Neural progenitor cell (in vitro differentiated cells): ENCODE measurements around the gene CNGA1. TPM values are rescaled to one million over a fixed set of nuclear protein-coding genes. Genes with fewer than 3 reads are reported as not detected.

Experiments used
- DNase-seq: peaks from one replicate; pipeline ENCODE4 v3.0.0-alpha.2; 2016; ENCODE audit warnings: low spot score
- H2AFZ ChIP-seq: fragments of 200-600 bp; sonication (generic); replicated peaks from 2 replicates; pipeline ENCODE4 v1.6.1; 2016; ENCODE audit warnings: antibody characterized with exemption
- H3F3A ChIP-seq: fragments of 200-600 bp; sonication (generic); 2 replicates; pipeline ENCODE4 v1.6.1; 2016; ENCODE audit warnings: antibody characterized with exemption, low read depth
- H3K27ac ChIP-seq: fragments of 200-600 bp; sonication (generic); 2 replicates; pipeline ENCODE4 v1.5.1; 2016; ENCODE audit warnings: mild to moderate bottlenecking
- H3K27me3 ChIP-seq: fragments of 200-600 bp; sonication (generic); 2 replicates; pipeline ENCODE4 v1.6.1; 2016; ENCODE audit warnings: mild to moderate bottlenecking, moderate library complexity
- H3K36me3 ChIP-seq: fragments of 200-600 bp; sonication (generic); 2 replicates; pipeline ENCODE4 v1.5.1; 2016
- H3K4me1 ChIP-seq: fragments of 200-600 bp; sonication (generic); 2 replicates; pipeline ENCODE4 v1.6.1; 2016; ENCODE audit warnings: mixed run types
- H3K4me2 ChIP-seq: fragments of 200-600 bp; sonication (generic); 2 replicates; pipeline ENCODE4 v1.6.1; 2016
- H3K4me3 ChIP-seq: fragments of 200-600 bp; sonication (generic); 2 replicates; pipeline ENCODE4 v1.5.1; 2016
- H3K79me2 ChIP-seq: fragments of 200-600 bp; sonication (generic); 2 replicates; pipeline ENCODE4 v1.6.1; 2016; ENCODE audit warnings: low read depth
- H3K9ac ChIP-seq: fragments of 200-600 bp; sonication (generic); 2 replicates; pipeline ENCODE4 v1.6.1; 2016
- H3K9me3 ChIP-seq: fragments of 200-600 bp; sonication (generic); 2 replicates; pipeline ENCODE4 v1.5.1; 2016; ENCODE audit warnings: low read depth
- H4K20me1 ChIP-seq: fragments of 200-600 bp; sonication (generic); 2 replicates; pipeline ENCODE4 v1.6.1; 2016; ENCODE audit warnings: low read depth
- H3K27ac Mint-ChIP-seq: 3 replicates; pipeline ENCODE4 v1.8.0; 2021; ENCODE audit warnings: mixed read lengths
- H3K27me3 Mint-ChIP-seq: 2 replicates; pipeline ENCODE4 v1.8.0; 2022; ENCODE audit warnings: low read depth, mild to moderate bottlenecking, inconsistent platforms, moderate library complexity, mixed read lengths; ENCODE audit not compliant: insufficient read depth
- H3K36me3 Mint-ChIP-seq: 3 replicates; pipeline ENCODE4 v1.8.0; 2021; ENCODE audit warnings: mixed read lengths
- H3K4me1 Mint-ChIP-seq: 3 replicates; pipeline ENCODE4 v1.8.0; 2021; ENCODE audit warnings: mixed read lengths
- H3K4me3 Mint-ChIP-seq: 3 replicates; pipeline ENCODE4 v1.8.0; 2021; ENCODE audit warnings: mild to moderate bottlenecking, moderate library complexity, mixed read lengths
- H3K9me3 Mint-ChIP-seq: 3 replicates; pipeline ENCODE4 v1.8.0; 2020; ENCODE audit warnings: mixed read lengths
- EZH2 ChIP-seq: fragments of 200-600 bp; sonication (generic); IDR thresholded peaks from 2 replicates; pipeline ENCODE4 v1.6.1; 2017; ENCODE audit warnings: antibody characterized with exemption, mild to moderate bottlenecking, moderate library complexity
- EZH2phosphoT487 ChIP-seq: fragments of 200-600 bp; sonication (generic); IDR thresholded peaks from 2 replicates; pipeline ENCODE4 v1.6.1; 2017; ENCODE audit warnings: antibody characterized with exemption
- total RNA-seq: library from RNA; depleted of rRNA; stranded (reverse); fragments of >200 nt; gene quantifications from 2 replicates; pipeline ENCODE4 v1.2.3, GENCODE V29; 2015; ENCODE audit warnings: low replicate concordance
- TF ChIP-seq, protein P1 (sequence below): fragments of 200-600 bp; sonication (generic); IDR thresholded peaks from 2 replicates; pipeline ENCODE4 v1.5.1; 2017; ENCODE audit warnings: antibody characterized with exemption, mild to moderate bottlenecking

Gene CNGA1
- total RNA-seq, 1 donor from 2014 or later, result 0.37 TPM

GRCh38 chr4:48022192-48022799 lies 5.8 kb upstream of the CNGA1 start:
- no peak overlapping the region for H3K4me2 ChIP-seq
- Mint-ChIP-seq H3K27ac (no peak overlapping the region), H3K9me3 (no peaks in the 10 kb centered on the region), H3K27me3 (peaks cover 17% of the 10 kb centered on the region), H3K4me1 (peaks cover 3% of the 10 kb centered on the region), H3K4me3 (no peak overlapping the region), H3K36me3 (no peaks in the 10 kb centered on the region)
- H3K27ac ChIP-seq, result no peak overlapping the region
- H3F3A ChIP-seq, result no peaks in the 10 kb centered on the region
- H3K79me2 ChIP-seq, result no peaks in the 10 kb centered on the region
- no peak overlapping the region for H2AFZ ChIP-seq
- DNase-seq, result no peak
- no peak for TF ChIP-seq EZH2
- no peak for TF ChIP-seq EZH2phosphoT487
- TF ChIP-seq, protein P1, sequence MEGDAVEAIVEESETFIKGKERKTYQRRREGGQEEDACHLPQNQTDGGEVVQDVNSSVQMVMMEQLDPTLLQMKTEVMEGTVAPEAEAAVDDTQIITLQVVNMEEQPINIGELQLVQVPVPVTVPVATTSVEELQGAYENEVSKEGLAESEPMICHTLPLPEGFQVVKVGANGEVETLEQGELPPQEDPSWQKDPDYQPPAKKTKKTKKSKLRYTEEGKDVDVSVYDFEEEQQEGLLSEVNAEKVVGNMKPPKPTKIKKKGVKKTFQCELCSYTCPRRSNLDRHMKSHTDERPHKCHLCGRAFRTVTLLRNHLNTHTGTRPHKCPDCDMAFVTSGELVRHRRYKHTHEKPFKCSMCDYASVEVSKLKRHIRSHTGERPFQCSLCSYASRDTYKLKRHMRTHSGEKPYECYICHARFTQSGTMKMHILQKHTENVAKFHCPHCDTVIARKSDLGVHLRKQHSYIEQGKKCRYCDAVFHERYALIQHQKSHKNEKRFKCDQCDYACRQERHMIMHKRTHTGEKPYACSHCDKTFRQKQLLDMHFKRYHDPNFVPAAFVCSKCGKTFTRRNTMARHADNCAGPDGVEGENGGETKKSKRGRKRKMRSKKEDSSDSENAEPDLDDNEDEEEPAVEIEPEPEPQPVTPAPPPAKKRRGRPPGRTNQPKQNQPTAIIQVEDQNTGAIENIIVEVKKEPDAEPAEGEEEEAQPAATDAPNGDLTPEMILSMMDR, result no peak
- no peaks in the 10 kb centered on the region for H3K36me3 ChIP-seq
- no peaks in the 10 kb centered on the region for H3K4me1 ChIP-seq
- no peaks in the 10 kb centered on the region for H3K9me3 ChIP-seq
- H3K4me3 ChIP-seq, result no peak overlapping the region
- H3K9ac ChIP-seq, result no peak overlapping the region
- no peaks in the 10 kb centered on the region for H4K20me1 ChIP-seq
- H3K27me3 ChIP-seq, result peaks cover 22% of the 10 kb centered on the region

DNA sequence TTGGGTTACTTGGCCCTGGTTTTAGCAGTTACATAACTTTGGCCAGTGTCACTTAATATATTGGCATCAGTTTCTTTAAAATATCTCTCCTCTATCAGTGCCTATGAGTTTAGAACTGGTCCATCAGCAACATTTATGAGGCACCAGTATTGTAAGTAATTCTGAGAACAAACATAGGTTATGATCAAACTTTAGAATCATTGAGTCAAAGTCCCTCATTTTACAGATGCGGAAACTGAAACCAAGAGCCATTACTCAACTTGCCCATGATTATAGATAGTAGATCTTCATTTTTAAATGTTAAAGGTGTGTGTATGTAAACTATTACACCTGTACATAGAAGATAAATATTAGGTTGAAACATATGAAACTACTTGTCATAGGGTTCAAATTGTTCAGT lies 4.6 kb upstream of the CNGA1 start:
- Mint-ChIP-seq H3K27ac (no peak overlapping the region), H3K9me3 (no peaks in the 10 kb centered on the region), H3K4me3 (no peak overlapping the region), H3K36me3 (no peaks in the 10 kb centered on the region), H3K27me3 (peaks cover 19% of the 10 kb centered on the region), H3K4me1 (peaks cover 3% of the 10 kb centered on the region)
- Histone ChIP-seq H3K36me3 (no peaks in the 10 kb centered on the region), H3K9me3 (no peaks in the 10 kb centered on the region), H3K4me3 (no peak overlapping the region), H3K4me1 (no peaks in the 10 kb centered on the region), H2AFZ (no peak overlapping the region), H3K9ac (no peak overlapping the region), H3K4me2 (no peak overlapping the region), H3K27me3 (peaks cover 27% of the 10 kb centered on the region), H4K20me1 (no peaks in the 10 kb centered on the region), H3F3A (peaks cover 4% of the 10 kb centered on the region), H3K27ac (no peak overlapping the region), H3K79me2 (no peaks in the 10 kb centered on the region)
- TF ChIP-seq EZH2phosphoT487 (no peak), EZH2 (no peak)
- TF ChIP-seq, protein P1, result no peak
- DNase-seq, result no peak

DNA sequence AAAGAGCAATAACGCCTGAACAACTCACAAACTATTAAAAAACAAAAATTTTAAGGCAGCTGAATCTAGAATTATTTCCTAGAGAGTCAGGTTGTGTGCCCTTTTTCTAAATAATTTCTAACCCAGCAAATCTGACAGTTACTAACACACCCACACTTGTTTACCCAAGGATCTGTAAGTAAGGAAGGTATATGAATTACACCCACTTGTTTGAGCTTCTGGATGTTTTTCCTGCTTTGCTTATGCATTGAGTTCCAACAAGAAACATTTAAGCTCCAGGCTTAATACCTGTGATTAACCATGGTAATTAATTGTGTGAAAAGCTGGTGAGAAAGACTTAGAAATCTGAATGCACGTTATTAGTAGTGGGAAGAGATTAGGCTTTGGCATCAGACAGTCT lies 1.6 kb upstream of the CNGA1 start:
- Histone ChIP-seq H3K9ac (no peak overlapping the region), H3F3A (peaks cover 9% of the 10 kb centered on the region), H3K4me2 (no peak overlapping the region), H3K36me3 (no peaks in the 10 kb centered on the region), H3K9me3 (no peaks in the 10 kb centered on the region), H3K27me3 (peaks cover 27% of the 10 kb centered on the region), H2AFZ (no peak overlapping the region), H3K27ac (no peak overlapping the region), H4K20me1 (no peaks in the 10 kb centered on the region), H3K4me1 (no peaks in the 10 kb centered on the region), H3K79me2 (no peaks in the 10 kb centered on the region), H3K4me3 (no peak overlapping the region)
- Mint-ChIP-seq H3K27me3 (peaks cover 33% of the 10 kb centered on the region), H3K27ac (no peak overlapping the region), H3K4me1 (peaks cover 5% of the 10 kb centered on the region), H3K4me3 (no peak overlapping the region), H3K9me3 (peaks cover 6% of the 10 kb centered on the region), H3K36me3 (no peaks in the 10 kb centered on the region)
- DNase-seq, result no peak
- TF ChIP-seq, protein P1, result no peak
- TF ChIP-seq EZH2, result no peak
